Kidney (tissue), 14 donors: Measurements from ENCODE around the gene TSPAN12. TPM values are rescaled to one million over a fixed set of nuclear protein-coding genes. Genes with fewer than 3 reads are reported as not detected.

Source experiments
- DNase-seq, 5 donors: peaks; one replicate each; pipeline ENCODE4 v3.0.0-alpha.2; 2013 to 2020
- FAIRE-seq: peaks from 2 replicates; lab custom pipeline; 2012; peaks lifted over from hg19 to GRCh38; lab: Jason Lieb, UNC
- H3K27ac ChIP-seq, 2 donors: one replicate each; pipeline ENCODE4 v1.7.0; 2013; ENCODE audit warnings: low read depth in 2 of 2, low read length in 2 of 2, inconsistent platforms in 1 of 2
- H3K27me3 ChIP-seq: one replicate; pipeline ENCODE4 v1.7.1; 2013; ENCODE audit warnings: low read length, inconsistent platforms; ENCODE audit not compliant: control insufficient read depth, insufficient read depth
- H3K36me3 ChIP-seq, 3 donors: one replicate each; pipeline versions ENCODE4 v1.7.0 to v1.7.1; 2013; ENCODE audit warnings: low read length in 3 of 3, control low read depth in 1 of 3, inconsistent platforms in 1 of 3; ENCODE audit not compliant: insufficient read depth in 3 of 3, control insufficient read depth in 2 of 3
- H3K4me1 ChIP-seq, 3 donors: one replicate each; pipeline versions ENCODE4 v1.7.0 to v1.7.1; 2013; ENCODE audit warnings: low read length in 3 of 3, inconsistent platforms in 1 of 3, low read depth in 1 of 3; ENCODE audit not compliant: control insufficient read depth in 2 of 3, insufficient read depth in 2 of 3
- H3K4me3 ChIP-seq, 3 donors: one replicate each; pipeline versions ENCODE4 v1.7.0 to v1.8.1; 2013; ENCODE audit warnings: low read length in 3 of 3, control low read depth in 1 of 3, inconsistent platforms in 1 of 3
- H3K9ac ChIP-seq, 3 donors: one replicate each; pipeline versions ENCODE4 v1.7.0 to v1.7.1; 2013; ENCODE audit warnings: low read length in 3 of 3, control low read depth in 1 of 3, inconsistent platforms in 1 of 3
- H3K9me3 ChIP-seq, 3 donors: one replicate each; pipeline versions ENCODE4 v1.7.0 to v1.7.1; 2013; ENCODE audit warnings: low read length in 3 of 3, control low read depth in 1 of 3, inconsistent platforms in 1 of 3; ENCODE audit not compliant: control insufficient read depth in 2 of 3, insufficient read depth in 1 of 3
- intact Hi-C: fragments of 100-400 bp; cut with DNase I; formaldehyde crosslinking; loops from one replicate; pipeline ENCODE4 v1.11.1; 2022
- polyA plus RNA-seq: library from polyadenylated mRNA; stranded (reverse); fragments of 350-450 nt; fragmentation: Illumina TruSeq; extraction: RNeasy Lipid Tissue Mini Kit (QIAGEN cat#74804); gene quantifications from one replicate; pipeline ENCODE4 v1.2.3, GENCODE V29; 2014; ENCODE audit warnings: low read depth, low replicate concordance; ENCODE audit not compliant: insufficient read depth
- total RNA-seq: library from RNA; stranded (reverse); fragmentation: NEBNext Ultra II Directional; extraction: Animal tissue kit (Norgen Biotek cat#: 25700); gene quantifications from one replicate; pipeline ENCODE4 v1.2.1, GENCODE V29; 2021
- TF ChIP-seq, protein P1 (sequence below): IDR thresholded peaks from 3 replicates; pipeline ENCODE4 v1.5.1; 2012; ENCODE audit warnings: mild to moderate bottlenecking, moderate library complexity, borderline replicate concordance; ENCODE audit not compliant: insufficient read depth; ENCODE audit errors: extremely low read depth
- donor health status: control.
- donor health status: control.
- donor health status: control.
- donor health status: control.
- donor health status: control.
- donor health status: DM: yes; HTN: yes; CAD: no.
- donor health status: Normal renal cell carcinoma (clear cell type).

Gene TSPAN12
- total and polyA plus RNA-seq, 2 donors from 2014 or later, result 44.2 to 76.5 TPM

DNA sequence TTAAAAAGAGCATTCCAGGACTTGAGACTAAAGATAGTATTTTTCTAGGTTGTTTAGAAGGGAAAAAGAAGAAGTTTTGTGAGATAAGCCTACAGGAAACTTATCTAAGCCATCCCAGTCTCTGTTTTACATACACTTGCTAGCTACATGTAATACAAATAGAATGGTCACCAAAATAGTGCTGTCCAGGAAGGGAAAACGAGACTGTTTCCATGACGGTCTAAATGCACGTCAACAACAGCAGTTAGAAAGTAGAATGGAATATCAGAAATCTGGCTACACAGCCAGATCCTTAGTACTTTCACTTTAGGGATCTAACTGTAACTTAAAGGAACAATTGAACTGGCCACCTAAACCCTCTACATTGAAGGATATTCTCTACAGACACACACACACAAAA lies 117.6 kb downstream of the TSPAN12 start:
- Histone ChIP-seq H3K4me1 (no peaks in the 10 kb centered on the region), H3K9ac (no peak overlapping the region), H3K27me3 (no peaks in the 10 kb centered on the region), H3K9me3 (no peaks in the 10 kb centered on the region), H3K36me3 (no peaks in the 10 kb centered on the region), H3K27ac (no peak overlapping the region), H3K4me3 (peak overlapping the region in 2 of 3 donors; percentile 8 to 49)
- FAIRE-seq (no peak), DNase-seq (peak in 1 of 5 donors; percentile 40)
- intact Hi-C loops, result no loop called here
- TF ChIP-seq, protein P1, sequence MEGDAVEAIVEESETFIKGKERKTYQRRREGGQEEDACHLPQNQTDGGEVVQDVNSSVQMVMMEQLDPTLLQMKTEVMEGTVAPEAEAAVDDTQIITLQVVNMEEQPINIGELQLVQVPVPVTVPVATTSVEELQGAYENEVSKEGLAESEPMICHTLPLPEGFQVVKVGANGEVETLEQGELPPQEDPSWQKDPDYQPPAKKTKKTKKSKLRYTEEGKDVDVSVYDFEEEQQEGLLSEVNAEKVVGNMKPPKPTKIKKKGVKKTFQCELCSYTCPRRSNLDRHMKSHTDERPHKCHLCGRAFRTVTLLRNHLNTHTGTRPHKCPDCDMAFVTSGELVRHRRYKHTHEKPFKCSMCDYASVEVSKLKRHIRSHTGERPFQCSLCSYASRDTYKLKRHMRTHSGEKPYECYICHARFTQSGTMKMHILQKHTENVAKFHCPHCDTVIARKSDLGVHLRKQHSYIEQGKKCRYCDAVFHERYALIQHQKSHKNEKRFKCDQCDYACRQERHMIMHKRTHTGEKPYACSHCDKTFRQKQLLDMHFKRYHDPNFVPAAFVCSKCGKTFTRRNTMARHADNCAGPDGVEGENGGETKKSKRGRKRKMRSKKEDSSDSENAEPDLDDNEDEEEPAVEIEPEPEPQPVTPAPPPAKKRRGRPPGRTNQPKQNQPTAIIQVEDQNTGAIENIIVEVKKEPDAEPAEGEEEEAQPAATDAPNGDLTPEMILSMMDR, result no peak

DNA sequence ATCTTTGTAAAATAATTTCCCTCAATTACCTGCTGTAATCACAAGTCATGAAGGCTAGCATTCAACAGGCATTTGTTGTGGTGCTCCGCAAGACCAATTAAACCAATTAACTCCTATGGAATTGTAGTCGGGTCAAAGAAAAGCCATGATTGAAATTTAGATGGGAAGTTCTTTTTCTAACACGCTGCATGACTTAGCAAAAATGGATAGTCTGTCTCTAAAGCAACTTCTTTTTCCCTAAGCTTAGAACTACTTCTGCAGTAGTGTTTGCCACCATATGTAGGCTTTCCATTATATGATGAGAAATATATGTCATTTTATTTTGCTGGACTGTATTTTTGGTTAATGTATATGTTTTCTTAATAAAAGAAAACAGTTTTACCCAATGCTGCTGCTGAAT lies 119.1 kb downstream of the TSPAN12 start:
- Histone ChIP-seq H3K27me3 (no peaks in the 10 kb centered on the region), H3K36me3 (no peaks in the 10 kb centered on the region), H3K4me3 (no peak overlapping the region), H3K4me1 (no peaks in the 10 kb centered on the region), H3K9me3 (no peaks in the 10 kb centered on the region), H3K9ac (no peak overlapping the region), H3K27ac (no peak overlapping the region)
- TF ChIP-seq, protein P1, result no peak
- intact Hi-C loops, result no loop called here
- FAIRE-seq (no peak), DNase-seq (no peak)

Other genes with a start within 250 kb of the TSPAN12 start
- 20.8 TPM for gene ING3, start 92.6 kb upstream of the TSPAN12 start, total RNA-seq
- gene ING3, start 92.6 kb upstream of the TSPAN12 start, polyA plus RNA-seq, result 5.2 TPM
- 16.9 TPM for gene CPED1, start 130.6 kb upstream of the TSPAN12 start, total RNA-seq
- gene CPED1, start 130.6 kb upstream of the TSPAN12 start, polyA plus RNA-seq, result 2.9 TPM